ENCODE measurements around the gene GNG12. TPM values are rescaled to one million over a fixed set of nuclear protein-coding genes. Genes with fewer than 3 reads are reported as not detected.

GNG12 gene
- total and polyA plus RNA-seq, 9 of the 15 experiments (the other 6 are each of a cell fraction or from before 2014, with no cell fraction given), result 2.6 to 6.0 (median 4.1) TPM

DNA sequence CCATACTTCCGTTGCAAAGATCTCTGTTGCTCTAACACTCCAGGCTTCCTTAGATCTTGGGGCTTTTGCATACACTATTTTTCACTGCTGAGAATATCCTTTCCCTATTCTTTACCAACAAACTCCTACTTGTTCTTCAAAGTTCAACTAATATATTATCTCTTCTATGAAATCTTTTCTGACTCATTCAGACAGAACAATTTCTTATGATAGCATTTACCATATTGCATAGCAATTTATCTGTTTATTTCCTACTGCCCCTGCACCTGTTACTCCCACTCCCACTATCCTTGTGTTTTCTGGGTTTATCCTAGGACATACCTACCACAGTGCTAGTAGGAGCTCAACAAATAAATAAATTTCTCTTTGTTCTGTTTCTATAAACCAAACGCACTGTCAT, 137.3 kb downstream of the GNG12 start (continued):
- TF ChIP-seq ZNF175 (CRISPR knock-in tag; IDR thresholded peaks at IDR 0.05; ENCODE audit: low read depth) (no peak), BCLAF1 (IDR thresholded peaks at IDR 0.05; ENCODE audit: borderline replicate concordance in 1 of 2, control insufficient read depth in 1 of 2, low read depth in 2 of 2, low read length in 1 of 2) (no peak), SAFB (IDR thresholded peaks at IDR 0.05; ENCODE audit: borderline replicate concordance, low read depth, low read length) (no peak), ZNF3 (CRISPR knock-in tag; IDR thresholded peaks at IDR 0.05) (no peak), CBFA2T2 (conservative IDR thresholded peaks at IDR 0.05) (no peak), ARNT (IDR thresholded peaks at IDR 0.05) (0 out of 4 replicates have a peak, but pooled peaks of 1 of the 2 experiments have one; percentile 30), ZNF311 (CRISPR knock-in tag; IDR thresholded peaks at IDR 0.05) (no peak)
- TF ChIP-seq, protein P1, sequence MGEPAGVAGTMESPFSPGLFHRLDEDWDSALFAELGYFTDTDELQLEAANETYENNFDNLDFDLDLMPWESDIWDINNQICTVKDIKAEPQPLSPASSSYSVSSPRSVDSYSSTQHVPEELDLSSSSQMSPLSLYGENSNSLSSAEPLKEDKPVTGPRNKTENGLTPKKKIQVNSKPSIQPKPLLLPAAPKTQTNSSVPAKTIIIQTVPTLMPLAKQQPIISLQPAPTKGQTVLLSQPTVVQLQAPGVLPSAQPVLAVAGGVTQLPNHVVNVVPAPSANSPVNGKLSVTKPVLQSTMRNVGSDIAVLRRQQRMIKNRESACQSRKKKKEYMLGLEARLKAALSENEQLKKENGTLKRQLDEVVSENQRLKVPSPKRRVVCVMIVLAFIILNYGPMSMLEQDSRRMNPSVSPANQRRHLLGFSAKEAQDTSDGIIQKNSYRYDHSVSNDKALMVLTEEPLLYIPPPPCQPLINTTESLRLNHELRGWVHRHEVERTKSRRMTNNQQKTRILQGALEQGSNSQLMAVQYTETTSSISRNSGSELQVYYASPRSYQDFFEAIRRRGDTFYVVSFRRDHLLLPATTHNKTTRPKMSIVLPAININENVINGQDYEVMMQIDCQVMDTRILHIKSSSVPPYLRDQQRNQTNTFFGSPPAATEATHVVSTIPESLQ (CRISPR knock-in tag; IDR thresholded peaks at IDR 0.05), result no peak

Measured in K562 (cell line).